GM12878 (cell line): ENCODE results near the gene HMGN1. TPM values are rescaled to one million over a fixed set of nuclear protein-coding genes. Genes with fewer than 3 reads are reported as not detected.

Experiments used
- BCL11A ChIP-seq: IDR thresholded peaks from 2 replicates; pipeline ENCODE4 v1.6.1; 2011; ENCODE audit warnings: low read depth, low read length
- ESRRA ChIP-seq: IDR thresholded peaks from 2 replicates; pipeline ENCODE4 v1.6.1; 2012; ENCODE audit warnings: mild to moderate bottlenecking, low read length, improper control_type of control experiment
- FOS ChIP-seq: IDR thresholded peaks from 3 replicates; pipeline ENCODE4 v1.6.1; 2011; ENCODE audit warnings: borderline replicate concordance; ENCODE audit not compliant: insufficient read length; ENCODE audit errors: extremely low read depth
- HDAC2 ChIP-seq: fragments of 200-600 bp; sonication (generic); IDR thresholded peaks from 2 replicates; pipeline ENCODE4 v1.6.1; 2017
- IRF4 ChIP-seq: IDR thresholded peaks from 2 replicates; pipeline ENCODE4 v1.6.1; 2011; ENCODE audit warnings: low read depth, low read length
- NFYA ChIP-seq: IDR thresholded peaks from 2 replicates; pipeline ENCODE4 v1.6.1; 2011; ENCODE audit warnings: low read depth, mild to moderate bottlenecking, low read length, improper control_type of control experiment, borderline replicate concordance
- NFYB ChIP-seq: IDR thresholded peaks from 2 replicates; pipeline ENCODE4 v1.6.1; 2011; ENCODE audit warnings: low read depth, mild to moderate bottlenecking, low read length, improper control_type of control experiment, moderate library complexity; ENCODE audit not compliant: insufficient read depth
- POU2F2 ChIP-seq: IDR thresholded peaks from 3 replicates; pipeline ENCODE4 v1.6.1; 2011; ENCODE audit warnings: low read depth, mild to moderate bottlenecking, low read length, borderline replicate concordance
- RAD51 ChIP-seq: fragments of 450-650 bp; IDR thresholded peaks from 2 replicates; pipeline ENCODE4 v1.6.1; 2016; ENCODE audit warnings: moderate library complexity, mild to moderate bottlenecking, inconsistent platforms
- RUNX3 ChIP-seq: IDR thresholded peaks from 2 replicates; pipeline ENCODE4 v1.6.1; 2012; ENCODE audit warnings: low read length, inconsistent platforms
- SMAD5 ChIP-seq: IDR thresholded peaks from 2 replicates; pipeline ENCODE4 v1.6.1; 2016; ENCODE audit warnings: antibody characterized with exemption, low read depth
- TAF1 ChIP-seq: IDR thresholded peaks from 2 replicates; pipeline ENCODE4 v1.6.1; 2011; ENCODE audit warnings: mild to moderate bottlenecking, low read depth, low read length, borderline replicate concordance
- TCF3 ChIP-seq: IDR thresholded peaks from 2 replicates; pipeline ENCODE4 v1.6.1; 2012; ENCODE audit warnings: low read depth, mild to moderate bottlenecking, low read length, borderline replicate concordance; ENCODE audit not compliant: insufficient read depth
- YY1 ChIP-seq: IDR thresholded peaks from 2 replicates; pipeline ENCODE4 v1.6.1; 2011; ENCODE audit warnings: low read depth, mild to moderate bottlenecking, low read length
- ZNF622 ChIP-seq: fragments of 450-650 bp; IDR thresholded peaks from 2 replicates; pipeline ENCODE4 v1.6.1; 2017; ENCODE audit warnings: mild to moderate bottlenecking, inconsistent platforms
- ZSCAN29 ChIP-seq: fragments of 450-650 bp; IDR thresholded peaks from 2 replicates; pipeline ENCODE4 v1.6.1; 2017; ENCODE audit warnings: mild to moderate bottlenecking, moderate library complexity
- polyA plus RNA-seq, 11 experiments: library from polyadenylated mRNA; depleted of rRNA in 4 of 11; unstranded in 6 of 11; stranded (reverse) in 5 of 11; fragments of >200 nt; fragmentation: Nextera tagmentation in 4 of 11; fragmentation: Illumina TruSeq in 1 of 11; extraction: Ambion mirVana in 4 of 11; extraction: Trizol in 1 of 11; gene quantifications; 1 replicate in 1 of 11; 2 replicates in 10 of 11; pipeline versions ENCODE4 v1.2.1 to v1.2.3, GENCODE V29; 2011 to 2016; ENCODE audit warnings: inconsistent platforms in 2 of 11, missing spikeins in 2 of 11, low read depth in 1 of 11
- total RNA-seq, 4 experiments: library from RNA; depleted of rRNA in 3 of 4; stranded (reverse); fragments of >200 nt in 3 of 4; fragmentation: Illumina TruSeq in 1 of 4; extraction: Trizol in 1 of 4; gene quantifications; 2 replicates each; pipeline versions ENCODE4 v1.2.1 to v1.2.3, GENCODE V29; 2013 to 2021
- TF ChIP-seq, protein P1 (sequence below): IDR thresholded peaks from 2 replicates; pipeline ENCODE4 v1.6.1; 2012; ENCODE audit warnings: low read depth, low read length, improper control_type of control experiment
- TF ChIP-seq, protein P2 (sequence below): fragments of 450-650 bp; IDR thresholded peaks from 2 replicates; pipeline ENCODE4 v1.6.1; 2017; ENCODE audit warnings: mild to moderate bottlenecking, low read depth, inconsistent platforms; ENCODE audit not compliant: poor library complexity, severe bottlenecking
- TF ChIP-seq, protein P3 (sequence below): fragments of 450-650 bp; IDR thresholded peaks from 2 replicates; pipeline ENCODE4 v1.6.1; 2018; ENCODE audit warnings: mild to moderate bottlenecking, low read depth, moderate library complexity; ENCODE audit not compliant: partially characterized antibody
- TF ChIP-seq, protein P4 (sequence below): fragments of 450-650 bp; conservative IDR thresholded peaks from 2 replicates; pipeline ENCODE4 v1.6.1; 2017; ENCODE audit warnings: mild to moderate bottlenecking, moderate library complexity
- TF ChIP-seq, protein P5 (sequence below): IDR thresholded peaks from 2 replicates; pipeline ENCODE4 v1.6.1; 2011; ENCODE audit warnings: borderline replicate concordance, low read depth, mild to moderate bottlenecking, moderate library complexity, mixed read lengths, low read length; ENCODE audit not compliant: insufficient read depth; ENCODE audit errors: extremely low read length

HMGN1 gene
- total and polyA plus RNA-seq, 10 of the 15 experiments (the other 5 are each of a cell fraction or from before 2014, with no cell fraction given): 120 to 798 (median 396) TPM

DNA sequence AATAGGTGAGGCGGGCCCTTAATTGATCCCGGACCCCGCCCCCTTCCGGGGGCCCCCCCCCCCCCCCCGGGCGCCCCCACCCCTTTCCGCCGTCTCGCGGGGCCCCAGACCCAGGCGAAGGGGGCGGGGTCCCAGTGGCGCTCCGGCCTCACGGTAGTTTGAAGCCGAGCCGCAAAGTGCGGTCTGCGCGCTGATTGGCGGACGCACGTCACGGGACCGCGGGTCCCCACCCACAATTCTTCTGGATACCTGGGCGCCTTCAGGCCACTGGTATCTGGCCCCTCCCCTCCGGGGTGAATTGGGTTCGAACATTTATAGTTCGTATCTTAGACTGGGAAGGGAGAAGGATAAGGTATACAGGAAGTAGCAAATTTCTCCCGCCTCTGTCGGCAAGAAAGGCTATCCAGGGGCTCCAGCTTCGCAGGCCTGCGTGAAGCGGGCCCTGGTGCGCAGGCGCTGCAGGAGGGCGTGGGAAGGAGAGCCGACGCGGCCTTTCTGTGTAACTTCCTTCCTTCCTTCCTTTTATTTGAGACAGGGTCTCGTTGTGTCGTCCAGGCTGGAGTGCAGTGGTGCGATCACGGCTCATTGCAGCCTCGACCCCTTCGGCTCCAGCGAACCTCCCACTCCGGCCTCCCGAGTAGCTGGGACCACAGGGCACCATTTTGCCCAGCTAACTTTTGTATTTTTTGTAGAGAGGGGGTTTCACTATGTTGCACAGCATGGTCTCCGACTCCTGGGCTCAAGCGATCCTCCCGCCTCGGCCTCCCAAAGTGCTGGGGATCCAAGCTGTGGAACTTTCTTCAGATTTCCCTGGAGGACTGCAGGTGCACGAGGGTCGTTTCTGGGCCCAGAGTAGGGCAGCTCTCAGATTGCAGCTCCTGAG lies 564 bp upstream of the HMGN1 start (continued):
- no peak for TF ChIP-seq NFYA
- TF ChIP-seq, protein P1, sequence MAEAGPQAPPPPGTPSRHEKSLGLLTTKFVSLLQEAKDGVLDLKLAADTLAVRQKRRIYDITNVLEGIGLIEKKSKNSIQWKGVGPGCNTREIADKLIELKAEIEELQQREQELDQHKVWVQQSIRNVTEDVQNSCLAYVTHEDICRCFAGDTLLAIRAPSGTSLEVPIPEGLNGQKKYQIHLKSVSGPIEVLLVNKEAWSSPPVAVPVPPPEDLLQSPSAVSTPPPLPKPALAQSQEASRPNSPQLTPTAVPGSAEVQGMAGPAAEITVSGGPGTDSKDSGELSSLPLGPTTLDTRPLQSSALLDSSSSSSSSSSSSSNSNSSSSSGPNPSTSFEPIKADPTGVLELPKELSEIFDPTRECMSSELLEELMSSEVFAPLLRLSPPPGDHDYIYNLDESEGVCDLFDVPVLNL: no peak
- TF ChIP-seq RAD51: peak; percentile 88
- peak; percentile 87; the same call in 1 of the 2 replicates for TF ChIP-seq SMAD5
- TF ChIP-seq TAF1: no peak
- no peak for TF ChIP-seq BCL11A
- TF ChIP-seq FOS: peak; percentile 30
- TF ChIP-seq ESRRA: no peak
- TF ChIP-seq YY1: peak; percentile 73; the same call in 1 of the 2 replicates
- TF ChIP-seq IRF4: no peak
- TF ChIP-seq, protein P2, sequence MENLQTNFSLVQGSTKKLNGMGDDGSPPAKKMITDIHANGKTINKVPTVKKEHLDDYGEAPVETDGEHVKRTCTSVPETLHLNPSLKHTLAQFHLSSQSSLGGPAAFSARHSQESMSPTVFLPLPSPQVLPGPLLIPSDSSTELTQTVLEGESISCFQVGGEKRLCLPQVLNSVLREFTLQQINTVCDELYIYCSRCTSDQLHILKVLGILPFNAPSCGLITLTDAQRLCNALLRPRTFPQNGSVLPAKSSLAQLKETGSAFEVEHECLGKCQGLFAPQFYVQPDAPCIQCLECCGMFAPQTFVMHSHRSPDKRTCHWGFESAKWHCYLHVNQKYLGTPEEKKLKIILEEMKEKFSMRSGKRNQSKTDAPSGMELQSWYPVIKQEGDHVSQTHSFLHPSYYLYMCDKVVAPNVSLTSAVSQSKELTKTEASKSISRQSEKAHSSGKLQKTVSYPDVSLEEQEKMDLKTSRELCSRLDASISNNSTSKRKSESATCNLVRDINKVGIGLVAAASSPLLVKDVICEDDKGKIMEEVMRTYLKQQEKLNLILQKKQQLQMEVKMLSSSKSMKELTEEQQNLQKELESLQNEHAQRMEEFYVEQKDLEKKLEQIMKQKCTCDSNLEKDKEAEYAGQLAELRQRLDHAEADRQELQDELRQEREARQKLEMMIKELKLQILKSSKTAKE: no peak
- no peak for TF ChIP-seq HDAC2
- no peak for TF ChIP-seq ZNF622
- peak; percentile 14; the same call in 1 of the 2 replicates for TF ChIP-seq RUNX3
- TF ChIP-seq, protein P3, sequence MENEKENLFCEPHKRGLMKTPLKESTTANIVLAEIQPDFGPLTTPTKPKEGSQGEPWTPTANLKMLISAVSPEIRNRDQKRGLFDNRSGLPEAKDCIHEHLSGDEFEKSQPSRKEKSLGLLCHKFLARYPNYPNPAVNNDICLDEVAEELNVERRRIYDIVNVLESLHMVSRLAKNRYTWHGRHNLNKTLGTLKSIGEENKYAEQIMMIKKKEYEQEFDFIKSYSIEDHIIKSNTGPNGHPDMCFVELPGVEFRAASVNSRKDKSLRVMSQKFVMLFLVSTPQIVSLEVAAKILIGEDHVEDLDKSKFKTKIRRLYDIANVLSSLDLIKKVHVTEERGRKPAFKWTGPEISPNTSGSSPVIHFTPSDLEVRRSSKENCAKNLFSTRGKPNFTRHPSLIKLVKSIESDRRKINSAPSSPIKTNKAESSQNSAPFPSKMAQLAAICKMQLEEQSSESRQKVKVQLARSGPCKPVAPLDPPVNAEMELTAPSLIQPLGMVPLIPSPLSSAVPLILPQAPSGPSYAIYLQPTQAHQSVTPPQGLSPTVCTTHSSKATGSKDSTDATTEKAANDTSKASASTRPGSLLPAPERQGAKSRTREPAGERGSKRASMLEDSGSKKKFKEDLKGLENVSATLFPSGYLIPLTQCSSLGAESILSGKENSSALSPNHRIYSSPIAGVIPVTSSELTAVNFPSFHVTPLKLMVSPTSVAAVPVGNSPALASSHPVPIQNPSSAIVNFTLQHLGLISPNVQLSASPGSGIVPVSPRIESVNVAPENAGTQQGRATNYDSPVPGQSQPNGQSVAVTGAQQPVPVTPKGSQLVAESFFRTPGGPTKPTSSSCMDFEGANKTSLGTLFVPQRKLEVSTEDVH: no peak
- TF ChIP-seq NFYB: peak; percentile 81
- TF ChIP-seq, protein P4, sequence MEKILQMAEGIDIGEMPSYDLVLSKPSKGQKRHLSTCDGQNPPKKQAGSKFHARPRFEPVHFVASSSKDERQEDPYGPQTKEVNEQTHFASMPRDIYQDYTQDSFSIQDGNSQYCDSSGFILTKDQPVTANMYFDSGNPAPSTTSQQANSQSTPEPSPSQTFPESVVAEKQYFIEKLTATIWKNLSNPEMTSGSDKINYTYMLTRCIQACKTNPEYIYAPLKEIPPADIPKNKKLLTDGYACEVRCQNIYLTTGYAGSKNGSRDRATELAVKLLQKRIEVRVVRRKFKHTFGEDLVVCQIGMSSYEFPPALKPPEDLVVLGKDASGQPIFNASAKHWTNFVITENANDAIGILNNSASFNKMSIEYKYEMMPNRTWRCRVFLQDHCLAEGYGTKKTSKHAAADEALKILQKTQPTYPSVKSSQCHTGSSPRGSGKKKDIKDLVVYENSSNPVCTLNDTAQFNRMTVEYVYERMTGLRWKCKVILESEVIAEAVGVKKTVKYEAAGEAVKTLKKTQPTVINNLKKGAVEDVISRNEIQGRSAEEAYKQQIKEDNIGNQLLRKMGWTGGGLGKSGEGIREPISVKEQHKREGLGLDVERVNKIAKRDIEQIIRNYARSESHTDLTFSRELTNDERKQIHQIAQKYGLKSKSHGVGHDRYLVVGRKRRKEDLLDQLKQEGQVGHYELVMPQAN: no peak; the same call in 1 of the 2 replicates
- TF ChIP-seq, protein P5, sequence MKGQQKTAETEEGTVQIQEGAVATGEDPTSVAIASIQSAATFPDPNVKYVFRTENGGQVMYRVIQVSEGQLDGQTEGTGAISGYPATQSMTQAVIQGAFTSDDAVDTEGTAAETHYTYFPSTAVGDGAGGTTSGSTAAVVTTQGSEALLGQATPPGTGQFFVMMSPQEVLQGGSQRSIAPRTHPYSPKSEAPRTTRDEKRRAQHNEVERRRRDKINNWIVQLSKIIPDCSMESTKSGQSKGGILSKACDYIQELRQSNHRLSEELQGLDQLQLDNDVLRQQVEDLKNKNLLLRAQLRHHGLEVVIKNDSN: peak; percentile 89
- no peak for TF ChIP-seq ZSCAN29
- TF ChIP-seq TCF3: no peak
- TF ChIP-seq POU2F2: no peak
